OCI-LY7 (cell line): Measurements from ENCODE around the gene ALDH16A1. TPM values are rescaled to one million over a fixed set of nuclear protein-coding genes. Genes with fewer than 3 reads are reported as not detected.
"Not testable (repeated sequence)": the region's sequence is repeated elsewhere in the genome, so short reads cannot be mapped to it uniquely, and the experiment has no call there.

Source experiments
- BruUV-seq: library from RNA; stranded (reverse); fragments of 400-500 nt; replicated peaks from 2 replicates; lab custom pipeline; 2021; lab: Mats Ljungman, UMichigan
- CTCF ChIA-PET: fragments of 300-600 bp; sonication (Branson Sonifier 250); formaldehyde crosslinking; loops from one replicate; lab custom pipeline; 2022; ENCODE audit warnings: antibody characterized with exemption; ENCODE audit not compliant: unreplicated experiment; lab: Charles Lee
- POLR2A ChIA-PET: fragments of 300-600 bp; sonication (Branson Sonifier 250); formaldehyde crosslinking; loops from one replicate; lab custom pipeline; 2022; ENCODE audit warnings: antibody characterized with exemption; lab: Charles Lee
- DNase-seq: peaks from one replicate; pipeline ENCODE4 v3.0.0-alpha.2; 2015; ENCODE audit warnings: low spot score
- H2AFZ ChIP-seq: fragments of 200-600 bp; sonication (generic), shearing (Covaris generic); 2 replicates; pipeline ENCODE4 v1.6.1; 2014; ENCODE audit warnings: mild to moderate bottlenecking, antibody characterized with exemption, low read length, moderate library complexity
- H3K27ac ChIP-seq: fragments of 200-600 bp; sonication (generic); 2 replicates; pipeline ENCODE4 v1.5.1; 2014; ENCODE audit warnings: mixed run types, low read depth, mild to moderate bottlenecking, moderate library complexity, low read length, inconsistent platforms; ENCODE audit not compliant: poor library complexity, severe bottlenecking
- H3K36me3 ChIP-seq: fragments of 200-600 bp; sonication (generic); 2 replicates; pipeline ENCODE4 v1.6.1; 2014; ENCODE audit warnings: mild to moderate bottlenecking, antibody characterized with exemption, low read length, moderate library complexity, mixed read lengths; ENCODE audit not compliant: insufficient read depth
- H3K4me1 ChIP-seq: fragments of 200-600 bp; sonication (generic); 2 replicates; pipeline ENCODE4 v1.5.1; 2014; ENCODE audit warnings: mild to moderate bottlenecking, low read length; ENCODE audit not compliant: insufficient read depth, poor library complexity, severe bottlenecking
- H3K4me2 ChIP-seq: fragments of 200-600 bp; sonication (generic); 2 replicates; pipeline ENCODE4 v1.6.1; 2014; ENCODE audit warnings: mild to moderate bottlenecking, low read length
- H3K4me3 ChIP-seq: fragments of 200-600 bp; sonication (generic); 2 replicates; pipeline ENCODE4 v1.5.1; 2014; ENCODE audit warnings: mild to moderate bottlenecking, low read depth, low read length; ENCODE audit not compliant: poor library complexity, severe bottlenecking
- H3K79me2 ChIP-seq: fragments of 200-600 bp; sonication (generic); 2 replicates; pipeline ENCODE4 v1.6.1; 2016; ENCODE audit warnings: low read depth, mild to moderate bottlenecking, low read length, moderate library complexity, mixed read lengths; ENCODE audit not compliant: insufficient read depth
- H3K9me2 ChIP-seq: fragments of 200-600 bp; sonication (generic); 2 replicates; pipeline ENCODE4 v1.6.1; 2016; ENCODE audit warnings: mild to moderate bottlenecking, low read length, mixed read lengths; ENCODE audit not compliant: insufficient read depth
- H3K9me3 ChIP-seq: fragments of 200-600 bp; sonication (generic); 2 replicates; pipeline ENCODE4 v1.6.1; 2014; ENCODE audit warnings: mild to moderate bottlenecking, mixed run types, low read length, mixed read lengths
- H4K20me1 ChIP-seq: fragments of 200-600 bp; sonication (generic); 2 replicates; pipeline ENCODE4 v1.6.1; 2014; ENCODE audit warnings: mild to moderate bottlenecking, antibody characterized with exemption, low read length, moderate library complexity, mixed read lengths; ENCODE audit not compliant: insufficient read depth
- CTCF ChIP-seq: fragments of 200-600 bp; sonication (generic); conservative IDR thresholded peaks from 2 replicates; pipeline ENCODE4 v1.5.1; 2014; ENCODE audit warnings: mild to moderate bottlenecking, antibody characterized with exemption, low read length, moderate library complexity, mixed read lengths
- EZH2phosphoT487 ChIP-seq: fragments of 200-600 bp; sonication (generic); IDR thresholded peaks from 2 replicates; pipeline ENCODE4 v1.6.1; 2018; ENCODE audit warnings: low read depth, borderline replicate concordance, mild to moderate bottlenecking, mixed run types, antibody characterized with exemption, low read length, moderate library complexity, mixed read lengths
- intact Hi-C: fragments of 100-400 bp; cut with micrococcal nuclease; formaldehyde crosslinking; loops from one replicate; pipeline ENCODE4 v1.10.0; 2022; ENCODE audit not compliant: unreplicated experiment
- total RNA-seq, 2 experiments: library from RNA; depleted of rRNA in 1 of 2; stranded (reverse); fragments of >200 nt in 1 of 2; shearing (Covaris generic) in 1 of 2; gene quantifications; 2 replicates each; pipeline ENCODE4 v1.2.3, GENCODE V29; 2014 to 2022

ALDH16A1 gene
- total RNA-seq, 2 experiments from 2014 or later = 26.0 to 55.4 TPM

- CTCF ChIA-PET = no interaction called here
These were observed 6.4 kb downstream of the ALDH16A1 start for GRCh38 chr19:49459388-49459787.

GRCh38 chr19:49461130-49461529, 8.1 kb downstream of the ALDH16A1 start:
- intact Hi-C loops, H3K4me3 ChIP-seq, DNase-seq, CTCF ChIA-PET, H2AFZ ChIP-seq, H3K4me2 ChIP-seq, BruUV-seq, H3K4me1 ChIP-seq, H3K9me2 ChIP-seq, H3K27ac ChIP-seq, H4K20me1 ChIP-seq, H3K9me3 ChIP-seq, H3K79me2 ChIP-seq: not testable (repeated sequence)
- POLR2A ChIA-PET = interaction anchor here (0.6 to 0.7 kb wide), 2 partner anchors 9 to 167 kb away, joined by 3 to 4 read pairs; partner anchors contain the start of gene PIH1D1
- H3K36me3 ChIP-seq = peaks cover 56% of the 10 kb centered on the region

More at GRCh38 chr19:49459388-49459787, 6.4 kb downstream of the ALDH16A1 start:
- intact Hi-C loops = no loop called here
- no peaks in the 10 kb centered on the region for H3K9me3 ChIP-seq
- H3K4me1 ChIP-seq = peaks cover 8% of the 10 kb centered on the region
- H2AFZ ChIP-seq = no peak overlapping the region
- H3K4me3 ChIP-seq = no peak overlapping the region
- BruUV-seq = no TSS peak
- peaks cover 12% of the 10 kb centered on the region; the same call in 1 of the 2 replicates for H3K79me2 ChIP-seq
- peaks cover 44% of the 10 kb centered on the region for H3K36me3 ChIP-seq
- H4K20me1 ChIP-seq = no peaks in the 10 kb centered on the region
- no peak overlapping the region for H3K4me2 ChIP-seq
- no peak for TF ChIP-seq EZH2phosphoT487
- no peak for TF ChIP-seq CTCF
- no peak for DNase-seq
- H3K9me2 ChIP-seq = no peaks in the 10 kb centered on the region
- H3K27ac ChIP-seq = no peak overlapping the region
- POLR2A ChIA-PET = no interaction called here

GRCh38 chr19:49461656-49462055, 8.6 kb downstream of the ALDH16A1 start:
- Histone ChIP-seq H3K4me1 (peaks cover 6% of the 10 kb centered on the region), H3K9me2 (no peaks in the 10 kb centered on the region), H3K27ac (no peak overlapping the region), H4K20me1 (no peaks in the 10 kb centered on the region), H3K4me3 (no peak overlapping the region), H3K79me2 (no peaks in the 10 kb centered on the region), H3K4me2 (no peak overlapping the region), H3K9me3 (no peaks in the 10 kb centered on the region), H2AFZ (no peak overlapping the region), H3K36me3 (peaks cover 53% of the 10 kb centered on the region)
- no peak for DNase-seq
- no TSS peak for BruUV-seq
- no peak for TF ChIP-seq CTCF
- no peak for TF ChIP-seq EZH2phosphoT487
- intact Hi-C loops = no loop called here
- POLR2A ChIA-PET = no interaction called here
- CTCF ChIA-PET = no interaction called here
